Liver (tissue), 9 donors: ENCODE measurements around the gene RBMS3. TPM values are rescaled to one million over a fixed set of nuclear protein-coding genes. Genes with fewer than 3 reads are reported as not detected.

Experiments used
- DNase-seq: peaks from one replicate; pipeline ENCODE4 v3.0.0-alpha.2; 2017; ENCODE audit warnings: low spot score
- H3K27ac ChIP-seq, 2 donors: one replicate each; pipeline ENCODE4 v1.7.0; 2013; ENCODE audit warnings: inconsistent platforms in 2 of 2, low read length in 2 of 2, control low read depth in 1 of 2, low read depth in 1 of 2, mild to moderate bottlenecking in 1 of 2
- H3K27me3 ChIP-seq, 4 donors: one replicate each; pipeline versions ENCODE4 v1.6.1 to v1.7.0; 2013; ENCODE audit warnings: low read length in 3 of 4, inconsistent platforms in 1 of 4, mild to moderate bottlenecking in 1 of 4, moderate library complexity in 1 of 4; ENCODE audit not compliant: control insufficient read depth in 4 of 4, insufficient read depth in 4 of 4
- H3K36me3 ChIP-seq, 4 donors: one replicate each; pipeline versions ENCODE4 v1.6.1 to v1.7.0; 2013; ENCODE audit warnings: low read length in 3 of 4, mild to moderate bottlenecking in 3 of 4, low read depth in 1 of 4, moderate library complexity in 1 of 4; ENCODE audit not compliant: control insufficient read depth in 4 of 4, insufficient read depth in 3 of 4
- H3K4me1 ChIP-seq, 4 donors: one replicate each; pipeline versions ENCODE4 v1.6.1 to v1.7.0; 2013; ENCODE audit warnings: low read length in 3 of 4, mild to moderate bottlenecking in 3 of 4, moderate library complexity in 1 of 4; ENCODE audit not compliant: control insufficient read depth in 4 of 4, insufficient read depth in 4 of 4
- H3K4me3 ChIP-seq, 3 donors: one replicate each; pipeline versions ENCODE4 v1.6.1 to v1.7.0; 2013; ENCODE audit warnings: low read length in 3 of 3, control low read depth in 1 of 3, low read depth in 1 of 3, mild to moderate bottlenecking in 1 of 3
- H3K9ac ChIP-seq, 2 donors: one replicate each; pipeline ENCODE4 v1.7.0; 2013; ENCODE audit warnings: low read length in 2 of 2, mild to moderate bottlenecking in 2 of 2, moderate library complexity in 2 of 2, control low read depth in 1 of 2, low read depth in 1 of 2
- H3K9me3 ChIP-seq, 4 donors: one replicate each; pipeline versions ENCODE4 v1.6.1 to v1.7.0; 2013; ENCODE audit warnings: low read length in 3 of 4; ENCODE audit not compliant: control insufficient read depth in 4 of 4
- ATF3 ChIP-seq: IDR thresholded peaks from 2 replicates; pipeline ENCODE4 v1.6.1; 2016; ENCODE audit warnings: antibody characterized with exemption
- CTCF ChIP-seq: fragments of 150-350 bp; IDR thresholded peaks from 2 replicates; pipeline ENCODE4 v1.5.1; 2017; ENCODE audit warnings: improper control_type of control experiment, low read depth, low read length; ENCODE audit not compliant: missing input control
- EGR1 ChIP-seq, 2 donors: IDR thresholded peaks; 2 replicates each; pipeline ENCODE4 v1.6.1; 2016 to 2018; ENCODE audit warnings: antibody characterized with exemption in 2 of 2, low read depth in 2 of 2
- FOXA1 ChIP-seq: IDR thresholded peaks from 2 replicates; pipeline ENCODE4 v1.6.1; 2016; ENCODE audit warnings: antibody characterized with exemption
- FOXA2 ChIP-seq: IDR thresholded peaks from 2 replicates; pipeline ENCODE4 v1.6.1; 2016; ENCODE audit warnings: antibody characterized with exemption
- GABPA ChIP-seq, 2 donors: IDR thresholded peaks in 1 of 2; conservative IDR thresholded peaks in 1 of 2; 2 replicates each; pipeline ENCODE4 v1.6.1; 2016; ENCODE audit warnings: antibody characterized with exemption in 2 of 2, mild to moderate bottlenecking in 1 of 2, moderate library complexity in 1 of 2
- HNF4A ChIP-seq, 2 donors: conservative IDR thresholded peaks; 2 replicates each; pipeline ENCODE4 v1.6.1; 2016; ENCODE audit warnings: antibody characterized with exemption in 2 of 2, mild to moderate bottlenecking in 2 of 2
- HNF4G ChIP-seq: IDR thresholded peaks from 2 replicates; pipeline ENCODE4 v1.6.1; 2016; ENCODE audit warnings: antibody characterized with exemption
- JUND ChIP-seq, 2 donors: IDR thresholded peaks; 2 replicates each; pipeline ENCODE4 v1.6.1; 2016; ENCODE audit warnings: antibody characterized with exemption in 2 of 2
- MAX ChIP-seq: IDR thresholded peaks from 2 replicates; pipeline ENCODE4 v1.6.1; 2016; ENCODE audit warnings: antibody characterized with exemption
- NR2F2 ChIP-seq: IDR thresholded peaks from 2 replicates; pipeline ENCODE4 v1.6.1; 2016; ENCODE audit warnings: antibody characterized with exemption
- RAD21 ChIP-seq, 2 donors: IDR thresholded peaks; 2 replicates each; pipeline ENCODE4 v1.6.1; 2016; ENCODE audit warnings: antibody characterized with exemption in 2 of 2, mild to moderate bottlenecking in 2 of 2
- REST ChIP-seq: IDR thresholded peaks from 2 replicates; pipeline ENCODE4 v1.6.1; 2016; ENCODE audit warnings: antibody characterized with exemption, mild to moderate bottlenecking
- RXRA ChIP-seq, 2 donors: IDR thresholded peaks; 2 replicates each; pipeline ENCODE4 v1.6.1; 2017 to 2018; ENCODE audit warnings: antibody characterized with exemption in 2 of 2, mild to moderate bottlenecking in 1 of 2
- SP1 ChIP-seq: IDR thresholded peaks from 2 replicates; pipeline ENCODE4 v1.6.1; 2018; ENCODE audit warnings: antibody characterized with exemption, mild to moderate bottlenecking
- TAF1 ChIP-seq: conservative IDR thresholded peaks from 2 replicates; pipeline ENCODE4 v1.6.1; 2016; ENCODE audit warnings: antibody characterized with exemption, mild to moderate bottlenecking
- YY1 ChIP-seq: IDR thresholded peaks from 2 replicates; pipeline ENCODE4 v1.6.1; 2016; ENCODE audit warnings: antibody characterized with exemption, mild to moderate bottlenecking
- ZBTB33 ChIP-seq: IDR thresholded peaks from 2 replicates; pipeline ENCODE4 v1.6.1; 2016; ENCODE audit warnings: antibody characterized with exemption
- WGBS: extraction: QIAGEN DNeasy Blood & Tissue Kit; methylation state at CpG from one replicate; pipeline ENCODE4 v1.1.7; 2013; 5-methylcytosine and 5-hydroxymethylcytosine counted together
- polyA plus RNA-seq, 2 donors: library from polyadenylated mRNA; stranded (reverse) in 1 of 2; unstranded in 1 of 2; fragments of 200-250 nt in 1 of 2; fragments of >200 nt in 1 of 2; fragmentation: Nextera tagmentation in 1 of 2; extraction: Ambion mirVana in 1 of 2; gene quantifications; one replicate each; pipeline versions ENCODE4 v1.2.1 to v1.2.3, GENCODE V29; 2013 to 2015
- total RNA-seq, 2 donors: library from RNA; depleted of rRNA; stranded (reverse); fragments of >200 nt; gene quantifications; one replicate each; pipeline ENCODE4 v1.2.3, GENCODE V29; 2014
- donor health status: healthy.
- donor health status: healthy.
- donor health status: healthy.
- donor health status: healthy.
- donor health status: healthy.

Gene RBMS3
- total and polyA plus RNA-seq, 4 donors = 1.2 to 14.9 (median 9.3) TPM

- Histone ChIP-seq H3K27ac (no peak overlapping the region), H3K9ac (no peak overlapping the region), H3K4me1 (no peaks in the 10 kb centered on the region), H3K9me3 (no peaks in the 10 kb centered on the region), H3K4me3 (no peak overlapping the region), H3K36me3 (no peaks in the 10 kb centered on the region), H3K27me3 (no peaks in the 10 kb centered on the region)
- WGBS = 77% methylated on average over 4 of the region's 4 CpGs
- DNase-seq = no peak
- TF ChIP-seq SP1 (no peak), FOXA1 (no peak), HNF4A (conservative IDR thresholded peaks at IDR 0.05) (no peak)
These were observed 251.6 kb downstream of the RBMS3 start for GRCh38 chr3:29532473-29532872.

GRCh38 chr3:29534006-29534405 is 253.1 kb downstream of the RBMS3 start:
- Histone ChIP-seq H3K36me3 (no peaks in the 10 kb centered on the region), H3K4me3 (no peak overlapping the region), H3K27me3 (no peaks in the 10 kb centered on the region), H3K27ac (no peak overlapping the region), H3K9me3 (no peaks in the 10 kb centered on the region), H3K4me1 (no peaks in the 10 kb centered on the region), H3K9ac (no peak overlapping the region)
- 84% methylated on average over 3 of the region's 3 CpGs for WGBS
- no peak for DNase-seq
- TF ChIP-seq MAX (no peak), RAD21 (IDR thresholded peaks at IDR 0.05) (no peak), GABPA (IDR thresholded peaks at IDR 0.05 in 1 of 2, conservative IDR thresholded peaks at IDR 0.05 in 1 of 2) (no peak), JUND (IDR thresholded peaks at IDR 0.05) (no peak), FOXA2 (no peak), NR2F2 (no peak), FOXA1 (no peak), RXRA (IDR thresholded peaks at IDR 0.05) (no peak), EGR1 (IDR thresholded peaks at IDR 0.05; ENCODE audit: low read depth in 2 of 2) (no peak), TAF1 (no peak), REST (no peak), YY1 (no peak), ZBTB33 (no peak), SP1 (no peak), CTCF (no peak), ATF3 (no peak), HNF4A (conservative IDR thresholded peaks at IDR 0.05) (no peak), HNF4G (no peak)
